Activated T-cell treated with anti-CD3 and anti-CD28 coated beads for 48 hours (primary cell): ENCODE results near the gene OR8D2.
"Not testable (repeated sequence)": the region's sequence is repeated elsewhere in the genome, so short reads cannot be mapped to it uniquely, and the experiment has no call there.

ENCODE experiments used
- DNase-seq: peaks from one replicate; pipeline ENCODE4 v3.0.0-alpha.2; 2020; ENCODE audit warnings: low read depth

The OR8D2 gene

GRCh38 chr11:124285610-124286344 is 34.2 kb downstream of the OR8D2 start:
- no peak for DNase-seq

- no peak for DNase-seq
Measured at GRCh38 chr11:124278261-124278660, 41.7 kb downstream of the OR8D2 start.

GRCh38 chr11:124277804-124278203 is 42.2 kb downstream of the OR8D2 start:
- no peak for DNase-seq

- no peak for DNase-seq
Measured at GRCh38 chr11:124277207-124277606, 42.8 kb downstream of the OR8D2 start.

- no peak for DNase-seq
Measured at GRCh38 chr11:124276081-124276480, 43.9 kb downstream of the OR8D2 start.

- no peak for DNase-seq
Measured at GRCh38 chr11:124274000-124274399, 46.0 kb downstream of the OR8D2 start.

GRCh38 chr11:124270886-124271285 is 49.1 kb downstream of the OR8D2 start:
- not testable (repeated sequence) for DNase-seq
